ENCODE data around the gene MANEA. TPM values are rescaled to one million over a fixed set of nuclear protein-coding genes. Genes with fewer than 3 reads are reported as not detected.

Gene MANEA, protein sequence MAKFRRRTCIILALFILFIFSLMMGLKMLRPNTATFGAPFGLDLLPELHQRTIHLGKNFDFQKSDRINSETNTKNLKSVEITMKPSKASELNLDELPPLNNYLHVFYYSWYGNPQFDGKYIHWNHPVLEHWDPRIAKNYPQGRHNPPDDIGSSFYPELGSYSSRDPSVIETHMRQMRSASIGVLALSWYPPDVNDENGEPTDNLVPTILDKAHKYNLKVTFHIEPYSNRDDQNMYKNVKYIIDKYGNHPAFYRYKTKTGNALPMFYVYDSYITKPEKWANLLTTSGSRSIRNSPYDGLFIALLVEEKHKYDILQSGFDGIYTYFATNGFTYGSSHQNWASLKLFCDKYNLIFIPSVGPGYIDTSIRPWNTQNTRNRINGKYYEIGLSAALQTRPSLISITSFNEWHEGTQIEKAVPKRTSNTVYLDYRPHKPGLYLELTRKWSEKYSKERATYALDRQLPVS
- total RNA-seq: 15.7 and 18.5 TPM in 2 replicates

GRCh38 chr6:95577304-95578105, at the start of gene MANEA:
TSS of gene MANEA (plus strand) at chr6:95577535. CDS start at chr6:95586440, 8,905 bp downstream.

